ENCODE data around the gene NCKIPSD. TPM values are rescaled to one million over a fixed set of nuclear protein-coding genes. Genes with fewer than 3 reads are reported as not detected.

The NCKIPSD gene
- total RNA-seq, 5 donors from 2014 or later (not counting 1 experiment from before 2014, with no cell fraction given) = 17.4 to 23.4 (median 20.4) TPM

GRCh38 chr3:48648188-48648850 lies 37.4 kb downstream of the NCKIPSD start:
- DNase-seq (no peak), ATAC-seq (replicated peaks in 1 of 4) (no peak)
- Histone ChIP-seq H3K27me3 (replicated peaks in 1 of 2; ENCODE audit: control insufficient read depth in 2 of 2, extremely low read depth in 1 of 2, insufficient read depth in 2 of 2, low read length in 1 of 2) (peaks cover 0 to 2% of the 10 kb centered on the region in 2 experiments), H3K36me3 (ENCODE audit: control insufficient read depth in 2 of 2, extremely low read depth in 1 of 2, insufficient read depth in 1 of 2, low read length in 1 of 2) (no peaks in the 10 kb centered on the region), H3K4me1 (ENCODE audit: control insufficient read depth in 1 of 2, extremely low read depth in 1 of 2, insufficient read depth in 2 of 2, low read length in 2 of 2) (no peaks in the 10 kb centered on the region), H3K27ac (ENCODE audit: low read length) (no peak overlapping the region), H3K4me3 (ENCODE audit: control insufficient read depth in 1 of 2, extremely low read depth in 1 of 2, low read length in 1 of 2) (no peak overlapping the region), H3K9me3 (no peaks in the 10 kb centered on the region)
- no peak overlapping the region for H3K27ac Mint-ChIP-seq
- H3K4me1 Mint-ChIP-seq = no peaks in the 10 kb centered on the region
- ChIA-PET CTCF (no interaction called here), POLR2A (no interaction called here)
- H3K27me3 Mint-ChIP-seq = no peaks in the 10 kb centered on the region
- H3K36me3 Mint-ChIP-seq = no peaks in the 10 kb centered on the region
- H3K4me3 Mint-ChIP-seq = no peak overlapping the region
- 87% methylated on average over 12 of the region's 15 CpGs for WGBS (ENCODE audit: insufficient coverage)
- H3K9me3 Mint-ChIP-seq = no peaks in the 10 kb centered on the region

- POLR2A ChIA-PET = no interaction called here
- CTCF ChIA-PET = no interaction called here
- Mint-ChIP-seq H3K36me3 (no peaks in the 10 kb centered on the region), H3K9me3 (no peaks in the 10 kb centered on the region), H3K4me1 (no peaks in the 10 kb centered on the region), H3K4me3 (no peak overlapping the region), H3K27me3 (no peaks in the 10 kb centered on the region), H3K27ac (no peak overlapping the region)
- Histone ChIP-seq H3K36me3 (ENCODE audit: control insufficient read depth in 2 of 2, extremely low read depth in 1 of 2, insufficient read depth in 1 of 2, low read length in 1 of 2) (no peaks in the 10 kb centered on the region), H3K9me3 (no peaks in the 10 kb centered on the region), H3K27ac (ENCODE audit: low read length) (no peak overlapping the region), H3K4me3 (ENCODE audit: control insufficient read depth in 1 of 2, extremely low read depth in 1 of 2, low read length in 1 of 2) (no peak overlapping the region), H3K4me1 (ENCODE audit: control insufficient read depth in 1 of 2, extremely low read depth in 1 of 2, insufficient read depth in 2 of 2, low read length in 2 of 2) (no peaks in the 10 kb centered on the region), H3K27me3 (replicated peaks in 1 of 2; ENCODE audit: control insufficient read depth in 2 of 2, extremely low read depth in 1 of 2, insufficient read depth in 2 of 2, low read length in 1 of 2) (peaks cover 0 to 2% of the 10 kb centered on the region in 2 experiments)
- ATAC-seq (replicated peaks in 1 of 4) (no peak), DNase-seq (no peak)
- WGBS (ENCODE audit: insufficient coverage) = 88% methylated on average over 6 of the region's 9 CpGs
Observed at GRCh38 chr3:48647714-48648113, 38.0 kb downstream of the NCKIPSD start.

- Histone ChIP-seq H3K4me3 (ENCODE audit: control insufficient read depth in 1 of 2, extremely low read depth in 1 of 2, low read length in 1 of 2) (no peak overlapping the region), H3K36me3 (ENCODE audit: control insufficient read depth in 2 of 2, extremely low read depth in 1 of 2, insufficient read depth in 1 of 2, low read length in 1 of 2) (no peaks in the 10 kb centered on the region), H3K4me1 (ENCODE audit: control insufficient read depth in 1 of 2, extremely low read depth in 1 of 2, insufficient read depth in 2 of 2, low read length in 2 of 2) (no peaks in the 10 kb centered on the region), H3K9me3 (no peaks in the 10 kb centered on the region), H3K27me3 (replicated peaks in 1 of 2; ENCODE audit: control insufficient read depth in 2 of 2, extremely low read depth in 1 of 2, insufficient read depth in 2 of 2, low read length in 1 of 2) (peaks cover 0 to 14% of the 10 kb centered on the region in 2 experiments), H3K27ac (ENCODE audit: low read length) (no peak overlapping the region)
- DNase-seq (no peak), ATAC-seq (replicated peaks in 1 of 4) (no peak)
- Mint-ChIP-seq H3K27me3 (no peaks in the 10 kb centered on the region), H3K4me3 (no peak overlapping the region), H3K36me3 (no peaks in the 10 kb centered on the region), H3K9me3 (no peaks in the 10 kb centered on the region), H3K27ac (no peak overlapping the region), H3K4me1 (no peaks in the 10 kb centered on the region)
- ChIA-PET CTCF (interaction anchor here in 1 of 2 donors (0.5 kb wide), 1 partner anchor 1452 kb away, joined by 4 read pairs; no protein-coding TSS in a partner anchor), POLR2A (no interaction called here)
- 93% methylated on average over 14 of the region's 22 CpGs for WGBS (ENCODE audit: insufficient coverage)
Observed at GRCh38 chr3:48644898-48645760, 40.6 kb downstream of the NCKIPSD start.

- ChIA-PET POLR2A (no interaction called here), CTCF (no interaction called here)
- peaks cover 0 to 4% (median 0%) of the 10 kb centered on the region in 3 donors for H3K4me1 Mint-ChIP-seq
- Histone ChIP-seq H3K4me1 (ENCODE audit: control insufficient read depth in 1 of 2, extremely low read depth in 1 of 2, insufficient read depth in 2 of 2, low read length in 2 of 2) (no peaks in the 10 kb centered on the region), H3K36me3 (ENCODE audit: control insufficient read depth in 2 of 2, extremely low read depth in 1 of 2, insufficient read depth in 1 of 2, low read length in 1 of 2) (no peaks in the 10 kb centered on the region), H3K4me3 (ENCODE audit: control insufficient read depth in 1 of 2, extremely low read depth in 1 of 2, low read length in 1 of 2) (no peak overlapping the region), H3K9me3 (no peaks in the 10 kb centered on the region), H3K27ac (ENCODE audit: low read length) (no peak overlapping the region), H3K27me3 (replicated peaks in 1 of 2; ENCODE audit: control insufficient read depth in 2 of 2, extremely low read depth in 1 of 2, insufficient read depth in 2 of 2, low read length in 1 of 2) (peaks cover 0 to 16% of the 10 kb centered on the region in 2 experiments)
- WGBS (ENCODE audit: insufficient coverage) = 90% methylated on average over 11 of the region's 12 CpGs
- no peaks in the 10 kb centered on the region for H3K27me3 Mint-ChIP-seq
- H3K36me3 Mint-ChIP-seq = no peaks in the 10 kb centered on the region
- DNase-seq (no peak), ATAC-seq (replicated peaks in 1 of 4) (no peak)
- no peaks in the 10 kb centered on the region for H3K9me3 Mint-ChIP-seq
- H3K27ac Mint-ChIP-seq = no peak overlapping the region
- H3K4me3 Mint-ChIP-seq = no peak overlapping the region
Observed at GRCh38 chr3:48642605-48643004, 43.1 kb downstream of the NCKIPSD start.

- no peaks in the 10 kb centered on the region for H3K9me3 Mint-ChIP-seq
- H3K36me3 Mint-ChIP-seq = no peaks in the 10 kb centered on the region
- CTCF ChIA-PET = no interaction called here
- H3K27me3 Mint-ChIP-seq = no peaks in the 10 kb centered on the region
- Histone ChIP-seq H3K27ac (ENCODE audit: low read length) (no peak overlapping the region), H3K4me1 (ENCODE audit: control insufficient read depth in 1 of 2, extremely low read depth in 1 of 2, insufficient read depth in 2 of 2, low read length in 2 of 2) (peaks cover 0 to 2% of the 10 kb centered on the region in 2 experiments), H3K4me3 (ENCODE audit: control insufficient read depth in 1 of 2, extremely low read depth in 1 of 2, low read length in 1 of 2) (no peak overlapping the region), H3K36me3 (ENCODE audit: control insufficient read depth in 2 of 2, extremely low read depth in 1 of 2, insufficient read depth in 1 of 2, low read length in 1 of 2) (no peaks in the 10 kb centered on the region), H3K9me3 (no peaks in the 10 kb centered on the region), H3K27me3 (replicated peaks in 1 of 2; ENCODE audit: control insufficient read depth in 2 of 2, extremely low read depth in 1 of 2, insufficient read depth in 2 of 2, low read length in 1 of 2) (peaks cover 0 to 16% of the 10 kb centered on the region in 2 experiments)
- no peak overlapping the region for H3K4me3 Mint-ChIP-seq
- POLR2A ChIA-PET = no interaction called here
- no peak overlapping the region for H3K27ac Mint-ChIP-seq
- peaks cover 0 to 4% (median 2%) of the 10 kb centered on the region in 3 donors for H3K4me1 Mint-ChIP-seq
- no peak for DNase-seq
- 94% methylated on average over 3 of the region's 3 CpGs for WGBS (ENCODE audit: insufficient coverage)
- ATAC-seq (replicated peaks in 1 of 4) = no peak
Observed at GRCh38 chr3:48641396-48641795, 44.3 kb downstream of the NCKIPSD start.

- ATAC-seq (replicated peaks in 1 of 4) = no peak
- H3K4me3 Mint-ChIP-seq = no peak overlapping the region
- CTCF ChIA-PET = no interaction called here
- H3K4me1 ChIP-seq (ENCODE audit: control insufficient read depth in 1 of 2, extremely low read depth in 1 of 2, insufficient read depth in 2 of 2, low read length in 2 of 2) = peaks cover 0 to 12% of the 10 kb centered on the region in 2 experiments
- peaks cover 0 to 14% of the 10 kb centered on the region in 2 experiments for H3K27me3 ChIP-seq (replicated peaks in 1 of 2; ENCODE audit: control insufficient read depth in 2 of 2, extremely low read depth in 1 of 2, insufficient read depth in 2 of 2, low read length in 1 of 2)
- no peaks in the 10 kb centered on the region for H3K27me3 Mint-ChIP-seq
- H3K27ac Mint-ChIP-seq = no peak overlapping the region
- no peaks in the 10 kb centered on the region for H3K36me3 ChIP-seq (ENCODE audit: control insufficient read depth in 2 of 2, extremely low read depth in 1 of 2, insufficient read depth in 1 of 2, low read length in 1 of 2)
- POLR2A ChIA-PET = no interaction called here
- H3K4me1 Mint-ChIP-seq = peaks cover 8 to 10% (median 10%) of the 10 kb centered on the region in 3 donors
- no peak overlapping the region for H3K27ac ChIP-seq (ENCODE audit: low read length)
- H3K9me3 Mint-ChIP-seq = no peaks in the 10 kb centered on the region
- H3K36me3 Mint-ChIP-seq = no peaks in the 10 kb centered on the region
- no peaks in the 10 kb centered on the region for H3K9me3 ChIP-seq
- DNase-seq = no peak
- 94% methylated on average over 38 of the region's 38 CpGs for WGBS (ENCODE audit: insufficient coverage)
- H3K4me3 ChIP-seq (ENCODE audit: control insufficient read depth in 1 of 2, extremely low read depth in 1 of 2, low read length in 1 of 2) = no peak overlapping the region
Observed at GRCh38 chr3:48639944-48640606, 45.6 kb downstream of the NCKIPSD start.

Measured in T-cell (primary cell).